Progenitor cell of endocrine pancreas (in vitro differentiated cells): ENCODE data around the gene ARHGAP12. TPM values are rescaled to one million over a fixed set of nuclear protein-coding genes. Genes with fewer than 3 reads are reported as not detected.

Experiments
- DNase-seq: peaks from one replicate; pipeline ENCODE4 v3.0.0; 2021; ENCODE audit warnings: low spot score; ENCODE audit not compliant: unreplicated experiment
- H3K27ac Mint-ChIP-seq: 2 replicates; pipeline ENCODE4 v1.8.0; 2021; ENCODE audit warnings: mild to moderate bottlenecking, moderate library complexity, mixed read lengths
- H3K27me3 Mint-ChIP-seq: 2 replicates; pipeline ENCODE4 v1.8.0; 2021; ENCODE audit warnings: mixed read lengths
- H3K36me3 Mint-ChIP-seq: 2 replicates; pipeline ENCODE4 v1.8.0; 2022; ENCODE audit warnings: mixed read lengths; ENCODE audit not compliant: insufficient read depth
- H3K4me1 Mint-ChIP-seq: 2 replicates; pipeline ENCODE4 v1.8.0; 2021; ENCODE audit warnings: low read depth, mixed read lengths
- H3K4me3 Mint-ChIP-seq: 2 replicates; pipeline ENCODE4 v1.8.0; 2021; ENCODE audit warnings: low read depth, mild to moderate bottlenecking, moderate library complexity, mixed read lengths
- H3K9me3 Mint-ChIP-seq: 2 replicates; pipeline ENCODE4 v1.8.0; 2021; ENCODE audit warnings: low read depth, mixed read lengths
- total RNA-seq: library from RNA; stranded (reverse); gene quantifications from 2 replicates; pipeline ENCODE4 v1.2.1, GENCODE V29; 2021
- TF ChIP-seq, protein P1 (sequence below): fragments of 200-600 bp; sonication (generic); IDR thresholded peaks from one replicate; pipeline ENCODE4 v1.5.0; 2021; ENCODE audit warnings: antibody characterized with exemption, mild to moderate bottlenecking; ENCODE audit not compliant: unreplicated experiment

The ARHGAP12 gene
- total RNA-seq, 1 donor from 2014 or later = 41.8 TPM

DNA sequence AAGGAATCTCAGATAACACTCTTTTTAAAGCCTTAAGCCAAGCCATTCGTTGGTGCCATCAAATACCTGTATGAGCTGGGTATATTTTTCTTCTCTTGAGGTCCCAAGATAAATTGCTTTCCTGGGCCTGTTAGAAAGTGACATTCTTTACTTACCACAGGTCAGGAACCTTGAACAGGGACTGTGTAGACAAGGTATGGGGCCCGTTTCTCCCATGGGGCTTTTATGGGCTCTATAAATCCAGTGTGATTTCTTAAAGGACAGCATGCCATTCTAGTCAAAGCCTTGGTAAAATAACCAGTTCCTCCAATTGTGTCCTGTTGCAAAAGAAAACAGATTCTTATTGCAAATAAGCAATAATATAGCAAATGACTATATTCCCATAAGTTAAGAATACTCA lies 24.8 kb upstream of the ARHGAP12 start:
- peaks cover 15% of the 10 kb centered on the region for H3K9me3 Mint-ChIP-seq
- H3K36me3 Mint-ChIP-seq = peaks cover 18% of the 10 kb centered on the region
- no peak overlapping the region for H3K4me3 Mint-ChIP-seq
- H3K4me1 Mint-ChIP-seq = no peaks in the 10 kb centered on the region
- H3K27me3 Mint-ChIP-seq = no peaks in the 10 kb centered on the region
- no peak for DNase-seq
- TF ChIP-seq, protein P1, sequence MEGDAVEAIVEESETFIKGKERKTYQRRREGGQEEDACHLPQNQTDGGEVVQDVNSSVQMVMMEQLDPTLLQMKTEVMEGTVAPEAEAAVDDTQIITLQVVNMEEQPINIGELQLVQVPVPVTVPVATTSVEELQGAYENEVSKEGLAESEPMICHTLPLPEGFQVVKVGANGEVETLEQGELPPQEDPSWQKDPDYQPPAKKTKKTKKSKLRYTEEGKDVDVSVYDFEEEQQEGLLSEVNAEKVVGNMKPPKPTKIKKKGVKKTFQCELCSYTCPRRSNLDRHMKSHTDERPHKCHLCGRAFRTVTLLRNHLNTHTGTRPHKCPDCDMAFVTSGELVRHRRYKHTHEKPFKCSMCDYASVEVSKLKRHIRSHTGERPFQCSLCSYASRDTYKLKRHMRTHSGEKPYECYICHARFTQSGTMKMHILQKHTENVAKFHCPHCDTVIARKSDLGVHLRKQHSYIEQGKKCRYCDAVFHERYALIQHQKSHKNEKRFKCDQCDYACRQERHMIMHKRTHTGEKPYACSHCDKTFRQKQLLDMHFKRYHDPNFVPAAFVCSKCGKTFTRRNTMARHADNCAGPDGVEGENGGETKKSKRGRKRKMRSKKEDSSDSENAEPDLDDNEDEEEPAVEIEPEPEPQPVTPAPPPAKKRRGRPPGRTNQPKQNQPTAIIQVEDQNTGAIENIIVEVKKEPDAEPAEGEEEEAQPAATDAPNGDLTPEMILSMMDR = no peak
- H3K27ac Mint-ChIP-seq = no peak overlapping the region

DNA sequence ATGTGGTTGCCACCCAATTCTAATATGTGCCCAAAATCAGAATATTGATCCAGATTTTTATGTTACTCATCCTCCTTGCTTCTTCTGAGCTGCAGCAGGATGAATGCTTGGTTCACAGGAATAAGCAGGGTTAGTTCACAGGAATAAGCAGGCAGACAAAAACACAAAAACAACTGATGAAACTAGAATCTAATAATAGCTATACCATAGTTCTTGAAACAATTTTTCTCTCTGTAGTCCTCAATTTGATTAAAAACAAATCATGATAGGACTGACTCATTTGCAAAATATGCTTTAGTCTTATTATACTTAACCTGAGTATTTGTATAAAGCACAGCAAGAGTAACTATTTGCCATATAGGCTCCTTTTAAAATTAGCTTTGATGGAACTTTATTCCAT lies 24.4 kb upstream of the ARHGAP12 start:
- no peak overlapping the region for H3K27ac Mint-ChIP-seq
- DNase-seq = no peak

DNA sequence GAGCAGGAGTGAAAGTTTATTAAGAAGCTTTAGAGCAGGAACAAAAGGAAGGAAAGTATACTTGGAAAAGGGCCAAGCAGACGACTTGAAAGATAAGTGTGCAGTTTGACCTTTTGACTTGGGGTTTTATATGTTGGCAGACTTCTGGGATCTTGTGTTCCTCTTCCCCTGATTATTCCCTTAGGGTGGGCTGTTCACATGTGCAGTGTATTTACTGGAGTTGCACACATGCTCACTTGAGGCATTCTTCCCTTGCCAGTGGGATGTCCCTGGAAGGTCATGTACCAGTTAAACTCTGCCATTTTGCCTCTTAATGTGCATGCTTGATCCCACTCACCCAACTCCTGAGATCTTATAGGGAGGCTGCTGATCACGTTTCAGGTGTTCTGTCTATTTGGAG lies 23.4 kb upstream of the ARHGAP12 start:
- Mint-ChIP-seq H3K27ac (no peak overlapping the region), H3K36me3 (peaks cover 18% of the 10 kb centered on the region), H3K4me3 (no peak overlapping the region), H3K27me3 (no peaks in the 10 kb centered on the region), H3K9me3 (peaks cover 15% of the 10 kb centered on the region), H3K4me1 (peaks cover 7% of the 10 kb centered on the region)
- no peak for DNase-seq
- TF ChIP-seq, protein P1 = no peak

More for the DNA sequence above, 24.4 kb upstream of the ARHGAP12 start:
- TF ChIP-seq, protein P1 = no peak
- Mint-ChIP-seq H3K4me1 (no peaks in the 10 kb centered on the region), H3K36me3 (peaks cover 18% of the 10 kb centered on the region), H3K27me3 (no peaks in the 10 kb centered on the region), H3K4me3 (no peak overlapping the region), H3K9me3 (peaks cover 15% of the 10 kb centered on the region)

DNA sequence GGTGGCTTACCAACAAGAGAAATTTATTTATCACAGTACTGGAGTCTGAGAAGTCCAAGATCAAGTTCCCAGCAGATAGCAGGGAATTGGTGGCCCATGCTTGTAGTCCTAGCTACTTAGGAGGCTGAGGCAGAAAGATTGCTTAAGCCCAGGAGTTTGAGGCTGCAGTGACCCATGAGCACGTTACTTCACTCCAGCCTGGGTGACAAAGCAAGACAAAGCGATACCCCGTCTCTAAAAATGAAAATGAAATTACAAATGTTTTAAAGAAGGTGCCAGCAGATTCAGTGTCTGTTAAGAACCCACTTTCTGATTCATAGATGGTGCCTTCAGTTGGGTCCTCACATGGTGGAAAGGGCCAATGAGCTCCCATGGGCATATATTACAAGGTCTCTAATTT lies 20.6 kb upstream of the ARHGAP12 start:
- no peak overlapping the region for H3K4me3 Mint-ChIP-seq
- no peak for DNase-seq
- peaks cover 17% of the 10 kb centered on the region for H3K4me1 Mint-ChIP-seq
- peaks cover 10% of the 10 kb centered on the region for H3K9me3 Mint-ChIP-seq
- H3K36me3 Mint-ChIP-seq = peaks cover 7% of the 10 kb centered on the region
- no peak overlapping the region for H3K27ac Mint-ChIP-seq
- H3K27me3 Mint-ChIP-seq = no peaks in the 10 kb centered on the region
- TF ChIP-seq, protein P1 = no peak

DNA sequence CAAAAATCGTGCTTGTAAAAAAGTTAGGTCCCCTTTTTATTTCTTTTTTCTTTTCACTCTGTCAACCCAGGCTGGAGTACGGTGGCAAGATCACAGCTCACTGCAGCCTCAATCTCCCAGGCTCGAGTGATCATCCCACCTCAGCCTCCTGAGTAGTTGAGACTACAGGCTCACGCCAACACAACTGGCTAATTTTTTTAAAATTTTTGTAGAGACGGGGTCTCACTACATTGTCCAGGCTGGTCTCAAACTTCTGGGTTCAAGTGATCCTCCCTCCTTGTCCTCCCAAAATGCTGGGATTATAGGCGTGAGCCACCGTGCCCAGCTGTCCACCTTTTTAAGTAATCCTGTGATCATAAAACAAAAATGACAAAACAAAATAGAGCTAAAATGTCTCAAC lies 19.4 kb upstream of the ARHGAP12 start:
- TF ChIP-seq, protein P1 = no peak
- Mint-ChIP-seq H3K4me1 (peaks cover 21% of the 10 kb centered on the region), H3K27me3 (no peaks in the 10 kb centered on the region), H3K27ac (peak overlapping the region; percentile 3), H3K36me3 (no peaks in the 10 kb centered on the region), H3K4me3 (no peak overlapping the region), H3K9me3 (peaks cover 3% of the 10 kb centered on the region)
- DNase-seq = no peak
